WTC11 (cell line): ENCODE measurements around the gene ANO2. TPM values are rescaled to one million over a fixed set of nuclear protein-coding genes. Genes with fewer than 3 reads are reported as not detected.

ENCODE experiments used
- ATAC-seq: fragments of 200-7000 bp; cut with Tn5 transposase; 2 replicates; pipeline ENCODE4 v1.10.0; 2021; ENCODE audit warnings: mild to moderate bottlenecking, moderate library complexity
- CTCF ChIA-PET: fragments of 300-600 bp; sonication (Branson Sonifier 250); formaldehyde crosslinking; loops from one replicate; lab custom pipeline; 2021; ENCODE audit warnings: antibody characterized with exemption; lab: Charles Lee
- POLR2A ChIA-PET: fragments of 350-600 bp; sonication (Branson Sonifier 250); formaldehyde crosslinking; loops from one replicate; lab custom pipeline; 2021; ENCODE audit warnings: antibody characterized with exemption; lab: Charles Lee
- DNase-seq: peaks from one replicate; pipeline ENCODE4 v3.0.0; 2021; ENCODE audit warnings: low spot score
- H3K27ac Mint-ChIP-seq: 2 replicates; pipeline ENCODE4 v1.8.0; 2021; ENCODE audit warnings: mixed read lengths
- H3K27me3 Mint-ChIP-seq: 2 replicates; pipeline ENCODE4 v1.8.0; 2021; ENCODE audit warnings: low read depth, mild to moderate bottlenecking, moderate library complexity, mixed read lengths
- H3K36me3 Mint-ChIP-seq: 2 replicates; pipeline ENCODE4 v1.8.0; 2021; ENCODE audit warnings: mixed read lengths
- H3K4me1 Mint-ChIP-seq: 2 replicates; pipeline ENCODE4 v1.8.0; 2022; ENCODE audit warnings: mixed read lengths
- H3K4me3 Mint-ChIP-seq: 2 replicates; pipeline ENCODE4 v1.8.0; 2021; ENCODE audit warnings: mild to moderate bottlenecking, moderate library complexity, mixed read lengths
- H3K9me3 Mint-ChIP-seq: 2 replicates; pipeline ENCODE4 v1.8.0; 2021; ENCODE audit warnings: mixed read lengths
- AFF4 ChIP-seq: sonication (generic); formaldehyde crosslinking; IDR thresholded peaks from 2 replicates; pipeline ENCODE4 v1.8.1; 2023; ENCODE audit warnings: mild to moderate bottlenecking, missing genetic modification reagents, borderline replicate concordance
- ATF1 ChIP-seq: sonication (generic); formaldehyde crosslinking; IDR thresholded peaks from 2 replicates; pipeline ENCODE4 v1.8.1; 2023; ENCODE audit warnings: mild to moderate bottlenecking, moderate library complexity, missing genetic modification reagents
- CBFB ChIP-seq: sonication (generic); formaldehyde crosslinking; IDR thresholded peaks from 2 replicates; pipeline ENCODE4 v1.8.1; 2022; ENCODE audit warnings: mild to moderate bottlenecking, low read depth, missing genetic modification reagents
- ELF4 ChIP-seq: sonication (generic); formaldehyde crosslinking; IDR thresholded peaks from 2 replicates; pipeline ENCODE4 v1.8.1; 2022; ENCODE audit warnings: low read depth, mild to moderate bottlenecking, moderate library complexity, missing genetic modification reagents
- ETV6 ChIP-seq: sonication (generic); formaldehyde crosslinking; IDR thresholded peaks from 2 replicates; pipeline ENCODE4 v1.8.1; 2022; ENCODE audit warnings: mild to moderate bottlenecking, missing genetic modification reagents
- GTF2I ChIP-seq: fragments of 250-450 bp; sonication (Bioruptor Pico); conservative IDR thresholded peaks from 2 replicates; pipeline ENCODE4 v1.4.0; 2021; ENCODE audit warnings: mild to moderate bottlenecking
- NFYB ChIP-seq: sonication (generic); formaldehyde crosslinking; conservative IDR thresholded peaks from 2 replicates; pipeline ENCODE4 v1.8.0; 2022; ENCODE audit warnings: low read depth, missing genetic modification reagents
- NR1H2 ChIP-seq: sonication (generic); formaldehyde crosslinking; IDR thresholded peaks from 2 replicates; pipeline ENCODE4 v1.9.0; 2021; ENCODE audit warnings: mild to moderate bottlenecking, moderate library complexity, missing genetic modification reagents
- NR3C1 ChIP-seq: sonication (generic); formaldehyde crosslinking; conservative IDR thresholded peaks from 2 replicates; pipeline ENCODE4 v1.8.1; 2023; ENCODE audit warnings: low read depth, mild to moderate bottlenecking, missing genetic modification reagents
- TEAD1 ChIP-seq: sonication (generic); formaldehyde crosslinking; IDR thresholded peaks from 2 replicates; pipeline ENCODE4 v1.8.0; 2022; ENCODE audit warnings: mild to moderate bottlenecking, missing genetic modification reagents
- ZMAT4 ChIP-seq: fragments of 250-450 bp; sonication (Bioruptor Pico); IDR thresholded peaks from 2 replicates; pipeline ENCODE4 v1.9.0; 2021; ENCODE audit warnings: mild to moderate bottlenecking
- ZNF317 ChIP-seq: sonication (generic); formaldehyde crosslinking; IDR thresholded peaks from 2 replicates; pipeline ENCODE4 v1.8.1; 2023; ENCODE audit warnings: low read depth, mild to moderate bottlenecking, moderate library complexity, missing genetic modification reagents, borderline replicate concordance
- ZNF532 ChIP-seq: fragments of 250-450 bp; sonication (Bioruptor Pico); IDR thresholded peaks from 2 replicates; pipeline ENCODE4 v1.9.0; 2021; ENCODE audit warnings: mild to moderate bottlenecking, borderline replicate concordance
- total RNA-seq: library from RNA; stranded (reverse); gene quantifications from 3 replicates; pipeline ENCODE4 v1.2.3, GENCODE V29; 2021
- TF ChIP-seq, protein P1 (sequence below): sonication (generic); formaldehyde crosslinking; IDR thresholded peaks from 2 replicates; pipeline ENCODE4 v1.8.0; 2023; ENCODE audit warnings: missing genetic modification reagents, mild to moderate bottlenecking, borderline replicate concordance
- TF ChIP-seq, protein P2 (sequence below): sonication (generic); formaldehyde crosslinking; IDR thresholded peaks from 2 replicates; pipeline ENCODE4 v1.8.1; 2023; ENCODE audit warnings: mild to moderate bottlenecking, missing genetic modification reagents, moderate library complexity
- TF ChIP-seq, protein P3 (sequence below): sonication (generic); formaldehyde crosslinking; IDR thresholded peaks from 2 replicates; pipeline ENCODE4 v1.8.0; 2022; ENCODE audit warnings: mild to moderate bottlenecking, missing genetic modification reagents
- TF ChIP-seq, protein P4 (sequence below): sonication (generic); formaldehyde crosslinking; IDR thresholded peaks from 2 replicates; pipeline ENCODE4 v1.8.1; 2022; ENCODE audit warnings: mild to moderate bottlenecking, missing genetic modification reagents, moderate library complexity, borderline replicate concordance

ANO2 gene
- total RNA-seq, 1 experiment from 2014 or later, result 2.8 TPM

DNA sequence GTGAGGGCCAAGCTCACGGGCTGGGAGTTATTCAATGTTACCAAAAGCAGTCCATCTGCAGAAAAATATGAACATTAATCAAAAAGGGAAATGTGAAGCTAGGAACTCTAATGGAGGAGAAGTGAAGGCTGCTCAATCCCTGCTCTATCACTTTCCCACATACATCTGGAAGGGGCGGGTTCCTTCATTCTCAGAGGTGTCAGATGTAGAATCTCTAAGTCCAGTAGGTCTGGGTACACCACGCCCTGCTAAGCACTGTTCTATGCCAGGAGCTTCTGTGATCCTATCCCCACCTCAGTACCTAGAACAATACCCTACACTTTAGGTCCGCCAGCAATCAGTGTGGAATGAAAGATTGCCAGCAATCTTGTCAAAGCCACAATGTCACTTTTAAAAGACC is 37.0 kb upstream of the ANO2 start (continued):
- TF ChIP-seq, protein P1, sequence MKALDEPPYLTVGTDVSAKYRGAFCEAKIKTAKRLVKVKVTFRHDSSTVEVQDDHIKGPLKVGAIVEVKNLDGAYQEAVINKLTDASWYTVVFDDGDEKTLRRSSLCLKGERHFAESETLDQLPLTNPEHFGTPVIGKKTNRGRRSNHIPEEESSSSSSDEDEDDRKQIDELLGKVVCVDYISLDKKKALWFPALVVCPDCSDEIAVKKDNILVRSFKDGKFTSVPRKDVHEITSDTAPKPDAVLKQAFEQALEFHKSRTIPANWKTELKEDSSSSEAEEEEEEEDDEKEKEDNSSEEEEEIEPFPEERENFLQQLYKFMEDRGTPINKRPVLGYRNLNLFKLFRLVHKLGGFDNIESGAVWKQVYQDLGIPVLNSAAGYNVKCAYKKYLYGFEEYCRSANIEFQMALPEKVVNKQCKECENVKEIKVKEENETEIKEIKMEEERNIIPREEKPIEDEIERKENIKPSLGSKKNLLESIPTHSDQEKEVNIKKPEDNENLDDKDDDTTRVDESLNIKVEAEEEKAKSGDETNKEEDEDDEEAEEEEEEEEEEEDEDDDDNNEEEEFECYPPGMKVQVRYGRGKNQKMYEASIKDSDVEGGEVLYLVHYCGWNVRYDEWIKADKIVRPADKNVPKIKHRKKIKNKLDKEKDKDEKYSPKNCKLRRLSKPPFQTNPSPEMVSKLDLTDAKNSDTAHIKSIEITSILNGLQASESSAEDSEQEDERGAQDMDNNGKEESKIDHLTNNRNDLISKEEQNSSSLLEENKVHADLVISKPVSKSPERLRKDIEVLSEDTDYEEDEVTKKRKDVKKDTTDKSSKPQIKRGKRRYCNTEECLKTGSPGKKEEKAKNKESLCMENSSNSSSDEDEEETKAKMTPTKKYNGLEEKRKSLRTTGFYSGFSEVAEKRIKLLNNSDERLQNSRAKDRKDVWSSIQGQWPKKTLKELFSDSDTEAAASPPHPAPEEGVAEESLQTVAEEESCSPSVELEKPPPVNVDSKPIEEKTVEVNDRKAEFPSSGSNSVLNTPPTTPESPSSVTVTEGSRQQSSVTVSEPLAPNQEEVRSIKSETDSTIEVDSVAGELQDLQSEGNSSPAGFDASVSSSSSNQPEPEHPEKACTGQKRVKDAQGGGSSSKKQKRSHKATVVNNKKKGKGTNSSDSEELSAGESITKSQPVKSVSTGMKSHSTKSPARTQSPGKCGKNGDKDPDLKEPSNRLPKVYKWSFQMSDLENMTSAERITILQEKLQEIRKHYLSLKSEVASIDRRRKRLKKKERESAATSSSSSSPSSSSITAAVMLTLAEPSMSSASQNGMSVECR (CRISPR knock-in tag), result no peak

DNA sequence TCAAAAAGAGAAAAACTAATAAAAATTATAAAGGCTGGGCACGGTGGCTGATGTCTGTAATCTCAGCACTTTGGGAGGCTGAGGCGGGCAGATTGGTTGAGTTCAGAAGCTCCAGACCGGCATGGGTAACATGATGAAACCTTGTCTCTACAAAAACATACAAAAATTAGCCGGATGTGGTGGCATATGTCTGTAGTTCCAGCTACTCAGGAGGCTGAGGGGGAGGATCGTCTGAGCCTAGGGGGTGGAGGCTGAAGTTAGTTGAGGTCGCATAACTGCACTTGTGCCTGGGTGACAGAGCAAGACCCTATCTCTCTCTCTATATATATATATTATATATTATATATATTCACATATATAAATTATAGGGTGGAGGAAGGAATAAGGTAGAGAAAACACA is 32.5 kb upstream of the ANO2 start:
- DNase-seq (no peak), ATAC-seq (no peak)
- Mint-ChIP-seq H3K9me3 (no peaks in the 10 kb centered on the region), H3K4me3 (no peak overlapping the region), H3K36me3 (no peaks in the 10 kb centered on the region), H3K27ac (no peak overlapping the region), H3K27me3 (no peaks in the 10 kb centered on the region), H3K4me1 (no peaks in the 10 kb centered on the region)
- ChIA-PET POLR2A (no interaction called here), CTCF (interaction anchor here (1.4 to 1.7 kb wide), 2 partner anchors 11 kb away, joined by 3 to 9 read pairs; no protein-coding TSS in a partner anchor)
- no peak for TF ChIP-seq ZNF532 (CRISPR knock-in tag)
- TF ChIP-seq, protein P2, sequence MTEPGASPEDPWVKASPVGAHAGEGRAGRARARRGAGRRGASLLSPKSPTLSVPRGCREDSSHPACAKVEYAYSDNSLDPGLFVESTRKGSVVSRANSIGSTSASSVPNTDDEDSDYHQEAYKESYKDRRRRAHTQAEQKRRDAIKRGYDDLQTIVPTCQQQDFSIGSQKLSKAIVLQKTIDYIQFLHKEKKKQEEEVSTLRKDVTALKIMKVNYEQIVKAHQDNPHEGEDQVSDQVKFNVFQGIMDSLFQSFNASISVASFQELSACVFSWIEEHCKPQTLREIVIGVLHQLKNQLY, result no peak
- no peak for TF ChIP-seq NR1H2 (CRISPR knock-in tag)
- TF ChIP-seq AFF4 (CRISPR knock-in tag), result no peak
- TF ChIP-seq GTF2I (CRISPR knock-in tag), result no peak
- no peak for TF ChIP-seq ZNF317 (CRISPR knock-in tag)
- no peak for TF ChIP-seq ATF1 (CRISPR knock-in tag)
- no peak for TF ChIP-seq ZMAT4 (CRISPR knock-in tag)
- TF ChIP-seq ETV6 (CRISPR knock-in tag), result no peak
- TF ChIP-seq, protein P3, sequence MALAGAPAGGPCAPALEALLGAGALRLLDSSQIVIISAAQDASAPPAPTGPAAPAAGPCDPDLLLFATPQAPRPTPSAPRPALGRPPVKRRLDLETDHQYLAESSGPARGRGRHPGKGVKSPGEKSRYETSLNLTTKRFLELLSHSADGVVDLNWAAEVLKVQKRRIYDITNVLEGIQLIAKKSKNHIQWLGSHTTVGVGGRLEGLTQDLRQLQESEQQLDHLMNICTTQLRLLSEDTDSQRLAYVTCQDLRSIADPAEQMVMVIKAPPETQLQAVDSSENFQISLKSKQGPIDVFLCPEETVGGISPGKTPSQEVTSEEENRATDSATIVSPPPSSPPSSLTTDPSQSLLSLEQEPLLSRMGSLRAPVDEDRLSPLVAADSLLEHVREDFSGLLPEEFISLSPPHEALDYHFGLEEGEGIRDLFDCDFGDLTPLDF (CRISPR knock-in tag), result no peak
- no peak for TF ChIP-seq TEAD1 (CRISPR knock-in tag)
- no peak for TF ChIP-seq ELF4 (CRISPR knock-in tag)
- TF ChIP-seq NFYB (CRISPR knock-in tag), result no peak
- TF ChIP-seq, protein P4, sequence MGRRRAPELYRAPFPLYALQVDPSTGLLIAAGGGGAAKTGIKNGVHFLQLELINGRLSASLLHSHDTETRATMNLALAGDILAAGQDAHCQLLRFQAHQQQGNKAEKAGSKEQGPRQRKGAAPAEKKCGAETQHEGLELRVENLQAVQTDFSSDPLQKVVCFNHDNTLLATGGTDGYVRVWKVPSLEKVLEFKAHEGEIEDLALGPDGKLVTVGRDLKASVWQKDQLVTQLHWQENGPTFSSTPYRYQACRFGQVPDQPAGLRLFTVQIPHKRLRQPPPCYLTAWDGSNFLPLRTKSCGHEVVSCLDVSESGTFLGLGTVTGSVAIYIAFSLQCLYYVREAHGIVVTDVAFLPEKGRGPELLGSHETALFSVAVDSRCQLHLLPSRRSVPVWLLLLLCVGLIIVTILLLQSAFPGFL (CRISPR knock-in tag), result no peak
- TF ChIP-seq CBFB (CRISPR knock-in tag), result no peak
- TF ChIP-seq NR3C1 (CRISPR knock-in tag), result no peak
